ENCODE results near the gene ZNF280B. TPM values are rescaled to one million over a fixed set of nuclear protein-coding genes. Genes with fewer than 3 reads are reported as not detected.

Gene ZNF280B
- total RNA-seq, 1 experiment from 2014 or later, result 8.2 TPM

- Mint-ChIP-seq H3K27me3 (ENCODE audit: low read depth) (peaks cover 100% of the 10 kb centered on the region), H3K9me3 (peaks cover 2 to 7% of the 10 kb centered on the region in 2 experiments; a peak in 2 of 5 replicates)
- no peak overlapping the region for H3K23ac ChIP-seq (ENCODE audit: insufficient read length, low read depth, low read length)
These were observed 36.5 kb upstream of the ZNF280B start for GRCh38 chr22:22545084-22545483.

More at GRCh38 chr22:22545084-22545483, 36.5 kb upstream of the ZNF280B start:
- no peaks in the 10 kb centered on the region for H3K79me2 ChIP-seq (ENCODE audit: insufficient read depth, low read length)
- H3K56ac ChIP-seq (ENCODE audit: insufficient read length, low read depth, low read length), result no peak overlapping the region
- H2BK20ac ChIP-seq (ENCODE audit: low read depth, low read length, poor library complexity, severe bottlenecking), result no peak overlapping the region
- no peak overlapping the region for H4K91ac ChIP-seq (ENCODE audit: insufficient read length, low read depth, low read length)
- Mint-ChIP-seq H3K27ac (no peak overlapping the region), H3K4me1 (no peaks in the 10 kb centered on the region), H3K4me3 (no peak overlapping the region), H3K36me3 (ENCODE audit: insufficient read depth in 1 of 3, low read depth in 3 of 3) (no peaks in the 10 kb centered on the region)
- no peaks in the 10 kb centered on the region for H3K79me1 ChIP-seq (ENCODE audit: insufficient read depth, low read depth, low read length, poor library complexity, severe bottlenecking)
- no peak overlapping the region for H2BK15ac ChIP-seq (ENCODE audit: low read depth, low read length)
- H2AK5ac ChIP-seq (ENCODE audit: insufficient read length, low read length), result no peak overlapping the region
- no peak overlapping the region for H3K18ac ChIP-seq (ENCODE audit: insufficient read length, low read depth, low read length)
- H2BK12ac ChIP-seq (ENCODE audit: insufficient read length, low read depth, low read length), result no peak overlapping the region
- H4K20me1 ChIP-seq (ENCODE audit: control insufficient read depth, insufficient read depth, insufficient read length), result no peaks in the 10 kb centered on the region
- TF ChIP-seq CTCF (conservative IDR thresholded peaks at IDR 0.05), result no peak
- no peak overlapping the region for H3K4ac ChIP-seq (ENCODE audit: low read depth, low read length)
- no peak overlapping the region for H2AFZ ChIP-seq (ENCODE audit: low read length)
- H3K14ac ChIP-seq (ENCODE audit: insufficient read depth, low read length), result no peak overlapping the region
- no peak overlapping the region for H4K8ac ChIP-seq (replicated peaks; ENCODE audit: insufficient read length, low read depth, low read length)
- no peak overlapping the region for H3T11ph ChIP-seq (ENCODE audit: low read length)
- H3K9ac ChIP-seq (ENCODE audit: extremely low read depth, insufficient read length, low read length), result no peak overlapping the region
- no peak overlapping the region for H3K27ac ChIP-seq (ENCODE audit: insufficient read length, low read depth, low read length)
- H4K5ac ChIP-seq (ENCODE audit: insufficient read length, low read depth, low read length), result no peak overlapping the region
- H3K9me3 ChIP-seq (ENCODE audit: control insufficient read depth, low read depth, low read length), result no peaks in the 10 kb centered on the region
- H3K23me2 ChIP-seq (ENCODE audit: insufficient read length, low read depth, low read length, poor library complexity, severe bottlenecking), result no peaks in the 10 kb centered on the region
- no peak overlapping the region for H3K4me2 ChIP-seq (ENCODE audit: insufficient read depth, insufficient read length, low read length)
- no peak overlapping the region for H2BK5ac ChIP-seq (ENCODE audit: insufficient read length, low read length)
- H3K27me3 ChIP-seq (ENCODE audit: insufficient read depth, low read length), result peaks cover 34% of the 10 kb centered on the region; the same call in 1 of the 2 replicates
- WGBS (ENCODE audit: extremely low coverage, insufficient read length, low lambda C conversion rate), result no CpG with 5 or more reads among the region's 2 CpGs
- no peaks in the 10 kb centered on the region for H3K4me1 ChIP-seq (ENCODE audit: insufficient read depth, low read length)
- DNase-seq, result no peak
- H2BK120ac ChIP-seq (ENCODE audit: low read depth, low read length, poor library complexity, severe bottlenecking), result no peak overlapping the region
